Naive thymus-derived CD4-positive, alpha-beta T cell (primary cell): ENCODE results near the gene PNLDC1. TPM values are rescaled to one million over a fixed set of nuclear protein-coding genes. Genes with fewer than 3 reads are reported as not detected.

Source experiments
- ATAC-seq: fragments of 150-1000 bp; cut with Tn5 transposase; 2 replicates; pipeline ENCODE4 v1.10.0; 2021; ENCODE audit warnings: mild to moderate bottlenecking, moderate library complexity
- CTCF ChIA-PET: fragments of 350-600 bp; sonication (Branson Sonifier 250); formaldehyde crosslinking; loops from one replicate; lab custom pipeline; 2021; ENCODE audit warnings: antibody characterized with exemption; lab: Charles Lee
- POLR2A ChIA-PET: fragments of 350-600 bp; sonication (Branson Sonifier 250); formaldehyde crosslinking; loops from one replicate; lab custom pipeline; 2021; ENCODE audit warnings: antibody characterized with exemption, inconsistent platforms; lab: Charles Lee
- DNase-seq, 9 donors: peaks; one replicate each; pipeline versions ENCODE4 v3.0.0 to v3.0.0-alpha.2; 2020 to 2022; ENCODE audit warnings: mixed read lengths in 1 of 9
- H3K27ac ChIP-seq: one replicate; pipeline ENCODE4 v1.7.0; 2013; ENCODE audit warnings: mild to moderate bottlenecking, low read depth, low read length, moderate library complexity
- H3K27me3 ChIP-seq, 2 donors: one replicate each; pipeline ENCODE4 v1.7.0; 2013; ENCODE audit warnings: low read length in 2 of 2, mild to moderate bottlenecking in 2 of 2, moderate library complexity in 2 of 2; ENCODE audit not compliant: control insufficient read depth in 2 of 2, insufficient read depth in 2 of 2
- H3K36me3 ChIP-seq, 3 experiments: 1 replicate in 2 of 3; 2 replicates in 1 of 3; pipeline ENCODE4 v1.7.0; 2013; ENCODE audit warnings: low read length in 3 of 3, mild to moderate bottlenecking in 3 of 3, moderate library complexity in 1 of 3; ENCODE audit not compliant: insufficient read depth in 3 of 3, control insufficient read depth in 2 of 3
- H3K4me1 ChIP-seq, 2 donors: one replicate each; pipeline ENCODE4 v1.7.0; 2013; ENCODE audit warnings: low read length in 2 of 2, mild to moderate bottlenecking in 2 of 2, moderate library complexity in 1 of 2; ENCODE audit not compliant: control insufficient read depth in 2 of 2, insufficient read depth in 2 of 2
- H3K4me3 ChIP-seq: 2 replicates; pipeline ENCODE4 v1.7.0; 2013; ENCODE audit warnings: mild to moderate bottlenecking, low read length
- H3K9me3 ChIP-seq, 3 experiments: 1 replicate in 2 of 3; 2 replicates in 1 of 3; pipeline ENCODE4 v1.7.0; 2013; ENCODE audit warnings: low read length in 3 of 3; ENCODE audit not compliant: control insufficient read depth in 2 of 3
- H3K27ac Mint-ChIP-seq, 9 donors: one replicate each; pipeline ENCODE4 v1.8.0; 2020 to 2022; ENCODE audit warnings: mixed read lengths in 9 of 9, mild to moderate bottlenecking in 8 of 9, moderate library complexity in 5 of 9, inconsistent platforms in 2 of 9
- H3K27me3 Mint-ChIP-seq, 5 donors: one replicate each; pipeline ENCODE4 v1.8.0; 2021 to 2022; ENCODE audit warnings: mixed read lengths in 5 of 5, mild to moderate bottlenecking in 1 of 5
- H3K36me3 Mint-ChIP-seq, 5 donors: one replicate each; pipeline ENCODE4 v1.8.0; 2020 to 2022; ENCODE audit warnings: mixed read lengths in 5 of 5, mild to moderate bottlenecking in 3 of 5, inconsistent platforms in 1 of 5
- H3K4me1 Mint-ChIP-seq, 7 donors: one replicate each; pipeline ENCODE4 v1.8.0; 2020 to 2022; ENCODE audit warnings: mixed read lengths in 7 of 7, mild to moderate bottlenecking in 3 of 7, inconsistent platforms in 1 of 7
- H3K4me3 Mint-ChIP-seq, 10 donors: one replicate each; pipeline ENCODE4 v1.8.0; 2020 to 2022; ENCODE audit warnings: mild to moderate bottlenecking in 10 of 10, mixed read lengths in 10 of 10, moderate library complexity in 6 of 10, inconsistent platforms in 2 of 10
- H3K9me3 Mint-ChIP-seq, 11 donors: one replicate each; pipeline ENCODE4 v1.8.0; 2020 to 2022; ENCODE audit warnings: mixed read lengths in 11 of 11, mild to moderate bottlenecking in 4 of 11, inconsistent platforms in 1 of 11, moderate library complexity in 1 of 11
- intact Hi-C, 2 donors: fragments of 100-400 bp; cut with micrococcal nuclease; formaldehyde crosslinking; loops; one replicate each; pipeline ENCODE4 v1.15.1; 2023
- polyA plus RNA-seq, 2 donors: library from polyadenylated mRNA; unstranded; fragments of 300-500 nt; fragmentation: Illumina TruSeq; gene quantifications; one replicate each; pipeline ENCODE4 v1.2.3, GENCODE V29; 2021
- total RNA-seq, 6 experiments: library from RNA in 5 of 6; stranded (reverse) in 5 of 6; gene quantifications; 1 replicate in 5 of 6; 2 replicates in 1 of 6; pipeline ENCODE4 v1.2.3 and lab custom pipeline; 2021 to 2026

Gene PNLDC1
- total and polyA plus RNA-seq, 7 experiments from 2014 or later: 0.73 to 1.4 (median 0.97) TPM; not detected in 4

DNA sequence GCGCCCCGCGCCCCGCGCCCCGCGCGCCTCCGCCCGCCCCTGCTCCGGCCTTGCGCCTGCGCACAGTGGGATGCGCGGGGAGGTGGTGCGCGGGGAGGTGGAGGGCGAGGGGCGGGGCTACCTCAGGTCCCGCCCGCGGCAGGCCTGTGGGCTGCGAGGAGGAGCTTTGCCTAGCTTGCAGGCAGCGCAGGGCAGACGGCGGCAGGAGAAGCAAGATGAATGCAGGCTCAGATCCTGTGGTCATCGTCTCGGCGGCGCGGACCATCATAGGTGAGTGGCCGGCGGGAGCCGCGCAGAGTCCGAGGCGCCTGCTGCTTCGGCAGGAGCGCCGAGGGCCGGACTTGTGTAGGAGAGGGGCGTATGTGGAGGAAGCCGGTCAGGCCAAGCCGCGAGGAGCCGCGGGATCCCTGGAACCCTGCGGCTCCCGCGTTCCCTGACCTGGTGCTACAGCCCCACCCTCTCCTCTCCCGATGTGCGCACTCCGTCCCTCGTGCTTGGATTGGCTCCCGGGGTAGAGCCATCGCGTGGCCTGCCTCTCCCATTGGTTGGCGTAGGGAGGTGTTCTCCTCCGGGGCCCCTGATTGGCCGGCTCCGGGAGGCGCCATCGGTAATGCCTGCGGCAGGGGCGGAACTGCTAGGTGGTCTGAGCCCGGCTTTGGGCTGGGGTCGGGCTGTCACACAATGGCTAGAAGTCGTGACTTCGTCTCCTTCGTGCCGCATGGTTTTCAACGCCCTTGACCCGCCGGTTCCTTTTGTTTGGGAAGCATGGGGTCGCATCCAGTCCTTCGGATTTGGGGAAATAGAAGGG, 38.0 kb upstream of the PNLDC1 start, which contains the start of gene ACAT2:
Gene ACAT2 (plus strand): TSS at position 173 of the 808 bp plus-strand sequence. CDS start 43 bp downstream, at position 216.
- Mint-ChIP-seq H3K27me3 (no peaks in the 10 kb centered on the region), H3K27ac (peak within 1 kb of the TSS; percentile 93 to 99 (median 97)), H3K4me1 (peaks cover 23 to 49% (median 34%) of the 10 kb centered on the region in 7 donors), H3K4me3 (peak within 1 kb of the TSS; percentile 84 to 97 (median 94)), H3K9me3 (no peaks in the 10 kb centered on the region), H3K36me3 (peaks cover 4 to 26% (median 15%) of the 10 kb centered on the region in 5 donors)
- H3K9me3 ChIP-seq: no peaks in the 10 kb centered on the region
- H3K36me3 ChIP-seq: peaks cover 0 to 31% (median under 1%) of the 10 kb centered on the region in 3 experiments
- peak within 1 kb of the TSS; percentile 98 for H3K27ac ChIP-seq
- intact Hi-C loops: loop anchor here (1.0 to 5.0 kb wide), 5 partner anchors 27 to 1595 kb away; partner anchors contain the start of genes SOD2 (in 2 of the 2), TCP1 (in 2 of the 2), WTAP (in 2 of the 2) and GTF2H5 (in 1 of the 2)
- H3K4me3 ChIP-seq: peak within 1 kb of the TSS; percentile 99
- peaks cover 6 to 15% of the 10 kb centered on the region in 2 donors for H3K4me1 ChIP-seq
- ChIA-PET CTCF (interaction anchor here (1.4 to 1.8 kb wide), 2 partner anchors 27 to 36 kb away, joined by 6 to 7 read pairs; partner anchors contain the start of genes MRPL18, TCP1 and WTAP), POLR2A (interaction anchor here (0.7 to 8.3 kb wide), 14 partner anchors 10 to 220 kb away, joined by 3 to 101 read pairs (median 6); partner anchors contain the start of genes MRPL18, SOD2, TCP1 and WTAP)
- H3K27me3 ChIP-seq: no peaks in the 10 kb centered on the region
- DNase-seq: peak; percentile 89 to 95 (median 93)
- ATAC-seq: peak; percentile 94

- Mint-ChIP-seq H3K27ac (peak overlapping the region; percentile 93 to 99 (median 97)), H3K4me3 (peak overlapping the region; percentile 84 to 97 (median 94)), H3K4me1 (peaks cover 23 to 48% (median 34%) of the 10 kb centered on the region in 7 donors), H3K27me3 (no peaks in the 10 kb centered on the region), H3K36me3 (peaks cover 4 to 29% (median 18%) of the 10 kb centered on the region in 5 donors), H3K9me3 (no peaks in the 10 kb centered on the region)
- peak overlapping the region; percentile 99 for H3K4me3 ChIP-seq
- DNase-seq (peak in 3 of 9 donors; percentile 11 to 50 (median 50)), ATAC-seq (peak; percentile 14)
- CTCF ChIA-PET: no interaction called here
- H3K36me3 ChIP-seq: peaks cover 0 to 38% (median 7%) of the 10 kb centered on the region in 3 experiments
- POLR2A ChIA-PET: interaction anchor here (0.8 to 8.3 kb wide), 7 partner anchors 19 to 70 kb away, joined by 3 to 101 read pairs (median 13); partner anchors contain the start of genes MRPL18, SOD2, TCP1 and WTAP
- H3K27me3 ChIP-seq: no peaks in the 10 kb centered on the region
- H3K4me1 ChIP-seq: peaks cover 6 to 15% of the 10 kb centered on the region in 2 donors
- peak overlapping the region; percentile 98 for H3K27ac ChIP-seq
- no peaks in the 10 kb centered on the region for H3K9me3 ChIP-seq
- intact Hi-C loops: loop anchor here (1.0 to 5.0 kb wide), 5 partner anchors 27 to 1595 kb away; partner anchors contain the start of genes SOD2 (in 2 of the 2), TCP1 (in 2 of the 2), WTAP (in 2 of the 2) and GTF2H5 (in 1 of the 2)
Measured at GRCh38 chr6:159762681-159763293, 37.3 kb upstream of the PNLDC1 start.

- DNase-seq (no peak), ATAC-seq (no peak)
- H3K9me3 Mint-ChIP-seq: peaks cover 0 to 11% (median 0%) of the 10 kb centered on the region in 11 donors
- CTCF ChIA-PET: interaction anchor here (1.0 kb wide), 1 partner anchor 23 kb away, joined by 3 read pairs; the partner anchor contains the start of genes MRPL18 and TCP1
- peak overlapping the region in 1 of 9 donors; percentile 55 for H3K27ac Mint-ChIP-seq
- no peak overlapping the region for H3K4me3 Mint-ChIP-seq
- Histone ChIP-seq H3K36me3 (peaks cover 0 to 57% (median 12%) of the 10 kb centered on the region in 3 experiments), H3K4me1 (peaks cover 6 to 9% of the 10 kb centered on the region in 2 donors), H3K9me3 (no peaks in the 10 kb centered on the region), H3K27ac (no peak overlapping the region), H3K27me3 (no peaks in the 10 kb centered on the region), H3K4me3 (no peak overlapping the region)
- intact Hi-C loops: no loop called here
- no peaks in the 10 kb centered on the region for H3K27me3 Mint-ChIP-seq
- peaks cover 11 to 29% (median 14%) of the 10 kb centered on the region in 7 donors for H3K4me1 Mint-ChIP-seq
- POLR2A ChIA-PET: interaction anchor here (8.3 kb wide), 1 partner anchor 22 kb away, joined by 101 read pairs; the partner anchor contains the start of genes MRPL18 and TCP1
- H3K36me3 Mint-ChIP-seq: peaks cover 13 to 58% (median 41%) of the 10 kb centered on the region in 5 donors
Measured at GRCh38 chr6:159766906-159767305, 33.2 kb upstream of the PNLDC1 start.

DNA sequence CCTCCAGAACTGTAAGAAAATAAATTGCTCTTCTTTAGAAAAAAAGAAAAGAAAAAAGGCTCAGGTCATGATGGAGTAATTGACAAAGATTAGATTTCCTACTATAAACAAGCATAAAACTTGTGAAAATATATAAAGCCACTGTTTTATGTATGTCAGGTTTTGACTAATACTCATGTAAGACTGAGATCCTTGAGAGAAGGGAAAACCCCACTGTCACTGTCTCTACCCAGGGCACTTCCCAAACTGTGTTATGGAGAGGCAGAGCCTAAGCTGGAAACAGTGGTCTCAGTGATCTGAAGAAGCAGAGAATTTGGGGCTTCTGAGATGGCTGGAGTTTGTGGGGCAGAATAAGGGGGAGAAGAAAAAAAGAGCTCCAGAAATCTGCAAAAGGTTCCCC, 30.6 kb upstream of the PNLDC1 start:
- Histone ChIP-seq H3K27me3 (no peaks in the 10 kb centered on the region), H3K4me3 (no peak overlapping the region), H3K9me3 (no peaks in the 10 kb centered on the region), H3K36me3 (peaks cover 0 to 57% (median 12%) of the 10 kb centered on the region in 3 experiments), H3K27ac (no peak overlapping the region), H3K4me1 (no peaks in the 10 kb centered on the region)
- peaks cover 0 to 11% (median 0%) of the 10 kb centered on the region in 11 donors for H3K9me3 Mint-ChIP-seq
- no peak for ATAC-seq
- H3K36me3 Mint-ChIP-seq: peaks cover 13 to 68% (median 45%) of the 10 kb centered on the region in 5 donors
- no peak overlapping the region for H3K4me3 Mint-ChIP-seq
- no peaks in the 10 kb centered on the region for H3K27me3 Mint-ChIP-seq
- CTCF ChIA-PET: no interaction called here
- DNase-seq: no peak
- intact Hi-C loops: no loop called here
- POLR2A ChIA-PET: interaction anchor here (1.2 to 2.0 kb wide), 5 partner anchors 10 to 43 kb away, joined by 3 to 7 read pairs (median 4); partner anchors contain the start of gene MRPL18
- H3K4me1 Mint-ChIP-seq: peaks cover 4 to 22% (median 5%) of the 10 kb centered on the region in 7 donors
- no peak overlapping the region for H3K27ac Mint-ChIP-seq

DNA sequence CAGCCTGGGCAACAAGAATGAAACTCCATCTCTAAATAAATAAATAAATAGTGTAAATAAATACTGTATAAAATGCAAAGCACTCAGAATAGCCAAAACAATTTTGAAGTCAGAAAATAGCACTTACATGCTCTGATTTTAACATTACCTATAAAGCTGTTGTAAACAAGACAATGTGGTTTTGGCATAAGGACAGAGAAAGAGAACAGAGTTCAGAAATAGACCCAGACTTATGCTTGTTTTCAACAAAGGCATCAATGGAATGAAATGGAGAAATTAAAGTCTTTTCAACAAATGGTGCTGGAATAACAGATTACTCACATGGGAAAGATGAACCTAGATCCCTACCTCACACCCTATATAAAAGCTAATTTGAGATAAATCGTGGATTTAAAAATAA, 27.9 kb upstream of the PNLDC1 start:
- no peaks in the 10 kb centered on the region for H3K9me3 ChIP-seq
- peaks cover 0 to 11% (median 0%) of the 10 kb centered on the region in 7 donors for H3K4me1 Mint-ChIP-seq
- no peaks in the 10 kb centered on the region for H3K27me3 ChIP-seq
- ChIA-PET CTCF (no interaction called here), POLR2A (interaction anchor here (0.9 to 1.4 kb wide), 3 partner anchors 11 to 18 kb away, joined by 4 to 5 read pairs (median 4); partner anchors contain the start of genes ACAT2, MRPL18 and TCP1)
- peaks cover 0 to 11% (median 0%) of the 10 kb centered on the region in 11 donors for H3K9me3 Mint-ChIP-seq
- peaks cover 0 to 67% (median 10%) of the 10 kb centered on the region in 3 experiments for H3K36me3 ChIP-seq
- no peaks in the 10 kb centered on the region for H3K27me3 Mint-ChIP-seq
- intact Hi-C loops: no loop called here
- no peak overlapping the region for H3K27ac ChIP-seq
- no peak overlapping the region for H3K4me3 ChIP-seq
- no peaks in the 10 kb centered on the region for H3K4me1 ChIP-seq
- H3K4me3 Mint-ChIP-seq: no peak overlapping the region
- no peak for DNase-seq
- ATAC-seq: no peak
- no peak overlapping the region for H3K27ac Mint-ChIP-seq
- H3K36me3 Mint-ChIP-seq: peaks cover 17 to 65% (median 41%) of the 10 kb centered on the region in 5 donors
